A549 (cell line): ENCODE data around the gene STK11IP. TPM values are rescaled to one million over a fixed set of nuclear protein-coding genes. Genes with fewer than 3 reads are reported as not detected.
A peak's percentile ranks its signal among the peaks of the same experiment; 100 is the strongest.

Experiments used
- ATAC-seq, 2 experiments: fragments of 200-7000 bp in 1 of 2; fragments of >200 bp in 1 of 2; cut with Nextera tagmentation in 1 of 2; cut with Tn5 transposase in 1 of 2; 3 replicates each; pipeline versions ENCODE4 v1.8.0 to v1.9.1; 2018 to 2020; ENCODE audit warnings: mild to moderate bottlenecking in 1 of 2, moderate library complexity in 1 of 2
- CTCF ChIA-PET: fragments of 300-600 bp; sonication (Branson Sonifier 250); formaldehyde crosslinking; extraction: SDS; loops from one replicate; lab custom pipeline; 2021; ENCODE audit warnings: antibody characterized with exemption, inconsistent platforms; lab: Yijun Ruan, JAX
- POLR2A ChIA-PET: fragments of 350-600 bp; formaldehyde crosslinking; extraction: SDS; loops from one replicate; lab custom pipeline; 2021; ENCODE audit warnings: antibody characterized with exemption, inconsistent platforms; lab: Yijun Ruan, JAX
- DNase-seq, 2 experiments: peaks; one replicate each; pipeline versions ENCODE4 v3.0.0 to v3.0.0-alpha.2; 2011 to 2016; ENCODE audit warnings: low read depth in 1 of 2, low spot score in 1 of 2
- FAIRE-seq: peaks from 2 replicates; lab custom pipeline; 2011; peaks lifted over from hg19 to GRCh38; lab: Jason Lieb, UNC
- H3K27ac ChIP-seq, 2 experiments: fragments of >200 bp; sonication (Bioruptor Twin); formaldehyde crosslinking; 3 replicates each; pipeline ENCODE4 v1.5.1; 2016 to 2017
- H3K4me1 ChIP-seq: fragments of >200 bp; sonication (Bioruptor Twin); formaldehyde crosslinking; 3 replicates; pipeline ENCODE4 v1.6.1; 2016
- H3K4me2 ChIP-seq: fragments of >200 bp; sonication (Bioruptor Twin); formaldehyde crosslinking; 3 replicates; pipeline ENCODE4 v1.6.1; 2016
- H3K4me3 ChIP-seq: fragments of >200 bp; sonication (Bioruptor Twin); formaldehyde crosslinking; 3 replicates; pipeline ENCODE4 v1.5.1; 2016
- H3K9me3 ChIP-seq: fragments of >200 bp; sonication (Bioruptor Twin); formaldehyde crosslinking; 3 replicates; pipeline ENCODE4 v1.6.1; 2016
- BCL3 ChIP-seq: fragments of >200 bp; sonication (Bioruptor Twin); formaldehyde crosslinking; IDR thresholded peaks from 3 replicates; pipeline ENCODE4 v1.6.1; 2016
- CBX2 ChIP-seq: fragments of 200-600 bp; sonication (generic); IDR thresholded peaks from 2 replicates; pipeline ENCODE4 v1.6.1; 2016; ENCODE audit warnings: low read depth, mild to moderate bottlenecking, borderline replicate concordance
- CHD2 ChIP-seq: fragments of 150-350 bp; IDR thresholded peaks from 2 replicates; pipeline ENCODE4 v1.6.1; 2014; ENCODE audit warnings: low read length; ENCODE audit not compliant: partially characterized antibody
- EHF ChIP-seq: fragments of 250-450 bp; sonication (Bioruptor Pico); IDR thresholded peaks from 2 replicates; pipeline ENCODE4 v1.5.0; 2020; ENCODE audit warnings: mild to moderate bottlenecking
- EHMT2 ChIP-seq: fragments of 200-600 bp; sonication (generic); IDR thresholded peaks from 2 replicates; pipeline ENCODE4 v1.6.1; 2016; ENCODE audit warnings: antibody characterized with exemption, low read depth, mild to moderate bottlenecking, moderate library complexity
- FOSB ChIP-seq: fragments of 250-450 bp; sonication (Bioruptor Pico); IDR thresholded peaks from 2 replicates; pipeline ENCODE4 v1.5.0; 2020; ENCODE audit warnings: mild to moderate bottlenecking, moderate library complexity
- FOSL2 ChIP-seq, 2 experiments: fragments of 450-650 bp in 1 of 2; fragments of >200 bp in 1 of 2; sonication (Bioruptor Twin) in 1 of 2; formaldehyde crosslinking; IDR thresholded peaks; 2 replicates each; pipeline versions ENCODE4 v1.5.0 to v1.6.1; 2016 to 2020; ENCODE audit warnings: mild to moderate bottlenecking in 1 of 2, moderate library complexity in 1 of 2
- FOXS1 ChIP-seq: fragments of 250-450 bp; sonication (Bioruptor Pico); IDR thresholded peaks from 2 replicates; pipeline ENCODE4 v1.5.0; 2020; ENCODE audit warnings: mild to moderate bottlenecking, moderate library complexity
- HDAC2 ChIP-seq: fragments of 200-600 bp; sonication (generic); IDR thresholded peaks from 2 replicates; pipeline ENCODE4 v1.6.1; 2016
- HOXB13 ChIP-seq: fragments of 250-450 bp; sonication (Bioruptor Pico); IDR thresholded peaks from 2 replicates; pipeline ENCODE4 v1.5.0; 2020; ENCODE audit warnings: low read depth, mild to moderate bottlenecking, moderate library complexity
- HOXB5 ChIP-seq: fragments of 250-450 bp; sonication (Bioruptor Pico); IDR thresholded peaks from 2 replicates; pipeline ENCODE4 v1.5.0; 2020; ENCODE audit warnings: mild to moderate bottlenecking, moderate library complexity
- JUNB ChIP-seq: fragments of >200 bp; sonication (Bioruptor Twin); formaldehyde crosslinking; IDR thresholded peaks from 2 replicates; pipeline ENCODE4 v1.6.1; 2016
- KDM1A ChIP-seq: fragments of 200-600 bp; sonication (generic); IDR thresholded peaks from 2 replicates; pipeline ENCODE4 v1.6.1; 2016; ENCODE audit warnings: low read depth, mild to moderate bottlenecking
- MAFK ChIP-seq: fragments of 450-650 bp; IDR thresholded peaks from 2 replicates; pipeline ENCODE4 v1.6.1; 2014; ENCODE audit not compliant: partially characterized antibody
- PHF8 ChIP-seq: fragments of 200-600 bp; sonication (generic); IDR thresholded peaks from 2 replicates; pipeline ENCODE4 v1.6.1; 2016; ENCODE audit warnings: low read depth, mild to moderate bottlenecking, antibody characterized with exemption, moderate library complexity, borderline replicate concordance
- USF2 ChIP-seq: fragments of 450-650 bp; IDR thresholded peaks from 2 replicates; pipeline ENCODE4 v1.6.1; 2014; ENCODE audit warnings: antibody characterized with exemption
- WGBS: methylation state at CpG from one replicate; pipeline ENCODE4 v1.1.6; 2017; ENCODE audit errors: missing lambda C conversion rate; 5-methylcytosine and 5-hydroxymethylcytosine counted together
- polyA plus RNA-seq, 4 experiments: library from polyadenylated mRNA; depleted of rRNA in 3 of 4; stranded (reverse); fragments of >200 nt; fragmentation: RNase III in 1 of 4; extraction: RNeasy Plus Mini Kit Qiagen cat#74134 plus additional on column Dnase treatment in 1 of 4; gene quantifications; 2 replicates in 3 of 4; 3 replicates in 1 of 4; pipeline ENCODE4 v1.2.3, GENCODE V29; 2011 to 2017
- TF ChIP-seq, protein P1 (sequence below): IDR thresholded peaks from 2 replicates; pipeline ENCODE4 v1.6.1; 2012
- TF ChIP-seq, protein P2 (sequence below): fragments of 250-450 bp; sonication (Bioruptor Pico); IDR thresholded peaks from 2 replicates; pipeline ENCODE4 v1.5.0; 2021; ENCODE audit warnings: mild to moderate bottlenecking, moderate library complexity, borderline replicate concordance

The STK11IP gene
- polyA plus RNA-seq, 2 of the 4 experiments (the other 2 are of a cell fraction): 13.3 to 18.8 TPM

DNA sequence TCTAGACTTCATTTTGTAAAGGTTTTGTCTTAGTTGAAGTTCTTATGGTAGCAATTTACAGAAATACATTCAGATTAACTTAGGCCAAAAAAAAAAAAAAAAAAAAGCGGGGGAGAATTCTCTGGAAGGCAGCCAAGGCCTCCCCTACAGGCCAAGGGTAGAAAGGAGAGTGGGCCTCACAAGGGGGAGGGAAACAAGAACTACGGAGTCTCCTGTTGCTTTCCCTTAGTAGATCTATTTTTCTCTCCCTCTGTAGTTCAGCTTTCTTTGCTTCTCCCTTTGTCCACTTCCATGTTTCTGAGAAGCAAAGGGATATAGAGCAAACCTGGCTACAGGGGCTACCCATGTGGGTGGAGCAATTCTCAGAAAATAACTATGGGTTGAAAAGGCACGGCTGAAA is 2.4 kb upstream of the STK11IP start (continued):
- TF ChIP-seq, protein P1, sequence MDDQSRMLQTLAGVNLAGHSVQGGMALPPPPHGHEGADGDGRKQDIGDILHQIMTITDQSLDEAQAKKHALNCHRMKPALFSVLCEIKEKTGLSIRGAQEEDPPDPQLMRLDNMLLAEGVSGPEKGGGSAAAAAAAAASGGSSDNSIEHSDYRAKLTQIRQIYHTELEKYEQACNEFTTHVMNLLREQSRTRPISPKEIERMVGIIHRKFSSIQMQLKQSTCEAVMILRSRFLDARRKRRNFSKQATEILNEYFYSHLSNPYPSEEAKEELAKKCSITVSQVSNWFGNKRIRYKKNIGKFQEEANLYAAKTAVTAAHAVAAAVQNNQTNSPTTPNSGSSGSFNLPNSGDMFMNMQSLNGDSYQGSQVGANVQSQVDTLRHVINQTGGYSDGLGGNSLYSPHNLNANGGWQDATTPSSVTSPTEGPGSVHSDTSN: no peak
- no peak for TF ChIP-seq EHMT2
- TF ChIP-seq, protein P2, sequence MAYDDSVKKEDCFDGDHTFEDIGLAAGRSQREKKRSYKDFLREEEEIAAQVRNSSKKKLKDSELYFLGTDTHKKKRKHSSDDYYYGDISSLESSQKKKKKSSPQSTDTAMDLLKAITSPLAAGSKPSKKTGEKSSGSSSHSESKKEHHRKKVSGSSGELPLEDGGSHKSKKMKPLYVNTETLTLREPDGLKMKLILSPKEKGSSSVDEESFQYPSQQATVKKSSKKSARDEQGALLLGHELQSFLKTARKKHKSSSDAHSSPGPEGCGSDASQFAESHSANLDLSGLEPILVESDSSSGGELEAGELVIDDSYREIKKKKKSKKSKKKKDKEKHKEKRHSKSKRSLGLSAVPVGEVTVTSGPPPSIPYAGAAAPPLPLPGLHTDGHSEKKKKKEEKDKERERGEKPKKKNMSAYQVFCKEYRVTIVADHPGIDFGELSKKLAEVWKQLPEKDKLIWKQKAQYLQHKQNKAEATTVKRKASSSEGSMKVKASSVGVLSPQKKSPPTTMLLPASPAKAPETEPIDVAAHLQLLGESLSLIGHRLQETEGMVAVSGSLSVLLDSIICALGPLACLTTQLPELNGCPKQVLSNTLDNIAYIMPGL (CRISPR knock-in tag): no peak
- no peak for TF ChIP-seq CBX2

- peak overlapping the region; percentile 90 to 94 for H3K27ac ChIP-seq
- no peaks in the 10 kb centered on the region for H3K9me3 ChIP-seq
- POLR2A ChIA-PET: interaction anchor here (0.9 to 2.3 kb wide), 9 partner anchors 20 to 209 kb away, joined by 3 to 19 read pairs (median 4); partner anchors contain the start of genes CHPF, DNPEP, GMPPA and INHA
- no peak for TF ChIP-seq JUNB
- TF ChIP-seq, all 56 proteins: peak for 0
- WGBS: 20% methylated on average over 19 of the region's 19 CpGs
- no peak for FAIRE-seq
- CTCF ChIA-PET: interaction anchor here (1.1 to 4.3 kb wide), 7 partner anchors 26 to 68 kb away, joined by 3 to 18 read pairs (median 3); partner anchors contain the start of genes CHPF, OBSL1 and TMEM198
- peak in 1 of 2 experiments; percentile 21 for DNase-seq
- Histone ChIP-seq H3K4me2 (peak overlapping the region; percentile 95), H3K4me3 (peak overlapping the region; percentile 71), H3K4me1 (peaks cover 11% of the 10 kb centered on the region; the same call in 2 of the 3 replicates)
- ATAC-seq: peak; percentile 30 to 33; a peak in 5 of 6 replicates
Measured at GRCh38 chr2:219596954-219597551, 604 bp upstream of the STK11IP start.

GRCh38 chr2:219598308-219599078 is 836 bp downstream of the STK11IP start:
- FAIRE-seq (no peak), ATAC-seq (no peak; a peak in 1 of 6 replicates), DNase-seq (no peak)
- POLR2A ChIA-PET: interaction anchor here (0.6 to 2.3 kb wide), 10 partner anchors 23 to 211 kb away, joined by 3 to 19 read pairs (median 4); partner anchors contain the start of genes CHPF, DNPEP, GMPPA and INHA
- Histone ChIP-seq H3K9me3 (no peaks in the 10 kb centered on the region), H3K27ac (peak overlapping the region; percentile 90 to 94), H3K4me2 (peak overlapping the region; percentile 83), H3K4me3 (peak overlapping the region; percentile 71)
- 13% methylated on average over 9 of the region's 9 CpGs for WGBS
- TF ChIP-seq PHF8 (0 out of 2 replicates have a peak, but pooled peaks have one; percentile 4), KDM1A (peak; percentile 65), HOXB5 (CRISPR knock-in tag) (no peak)
- TF ChIP-seq, all 56 proteins: peak for 2
- CTCF ChIA-PET: interaction anchor here (1.1 to 4.3 kb wide), 5 partner anchors 28 to 70 kb away, joined by 3 to 18 read pairs (median 9); partner anchors contain the start of genes CHPF and TMEM198
- peaks cover 11% of the 10 kb centered on the region; the same call in 2 of the 3 replicates for H3K4me1 ChIP-seq

- Histone ChIP-seq H3K4me2 (no peak overlapping the region), H3K4me1 (0 out of 3 replicates have a peak, but pooled peaks cover under 1% of the 10 kb centered on the region), H3K27ac (no peak overlapping the region), H3K9me3 (no peaks in the 10 kb centered on the region), H3K4me3 (no peak overlapping the region)
- CTCF ChIA-PET: no interaction called here
- POLR2A ChIA-PET: no interaction called here
- WGBS: 95% methylated on average over 5 of the region's 5 CpGs
- DNase-seq (no peak), FAIRE-seq (no peak), ATAC-seq (no peak)
- no peak for TF ChIP-seq HDAC2
- no peak for TF ChIP-seq EHF (CRISPR knock-in tag)
- TF ChIP-seq, protein P1: no peak
- no peak for TF ChIP-seq HOXB5 (CRISPR knock-in tag)
- no peak for TF ChIP-seq JUNB
- TF ChIP-seq FOSL2 (IDR thresholded peaks at IDR 0.05): no peak
- no peak for TF ChIP-seq FOSL2 (CRISPR knock-in tag; IDR thresholded peaks at IDR 0.05)
- TF ChIP-seq EHMT2: no peak
- no peak for TF ChIP-seq CHD2
- TF ChIP-seq MAFK: no peak
- no peak for TF ChIP-seq USF2
- no peak for TF ChIP-seq HOXB13 (CRISPR knock-in tag)
- TF ChIP-seq, protein P2 (CRISPR knock-in tag): no peak
- TF ChIP-seq FOSB (CRISPR knock-in tag): no peak
- TF ChIP-seq BCL3: no peak
- TF ChIP-seq FOXS1 (CRISPR knock-in tag): no peak
Measured at GRCh38 chr2:219603771-219604170, 6.1 kb downstream of the STK11IP start.
